ENCODE measurements around the gene PHACTR1. TPM values are rescaled to one million over a fixed set of nuclear protein-coding genes. Genes with fewer than 3 reads are reported as not detected.
A peak's percentile ranks its signal among the peaks of the same experiment; 100 is the strongest.

The PHACTR1 gene
- polyA plus RNA-seq, 1 experiment, result not detected

DNA sequence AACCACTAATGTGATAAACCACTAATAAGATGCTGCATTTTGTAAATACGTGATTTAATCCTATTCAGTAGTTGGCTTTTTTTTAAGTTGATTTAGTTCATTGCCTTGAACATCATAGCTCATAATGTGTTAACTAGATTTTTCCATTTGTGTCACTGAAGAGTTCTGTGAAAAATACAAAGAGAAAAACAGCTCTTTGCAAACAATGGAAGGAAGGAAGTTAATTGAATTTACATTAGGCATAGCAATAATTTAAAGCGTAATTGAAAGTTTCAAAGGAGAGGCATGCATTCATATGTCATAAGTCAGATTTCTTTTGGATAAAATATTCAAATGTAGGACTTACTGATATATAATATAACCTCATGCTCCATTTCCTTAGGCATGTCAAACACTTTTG lies 509.5 kb downstream of the PHACTR1 start:
- POLR2A ChIA-PET, result no interaction called here
- Histone ChIP-seq H3K27ac (ENCODE audit: low read depth, low read length) (no peak overlapping the region), H3K27me3 (ENCODE audit: control insufficient read depth, insufficient read depth, low read length) (no peaks in the 10 kb centered on the region), H3K4me3 (ENCODE audit: low read depth, low read length) (no peak overlapping the region), H3K9me3 (ENCODE audit: control insufficient read depth, insufficient read depth, low read length) (no peaks in the 10 kb centered on the region)
- TF ChIP-seq, protein P1, sequence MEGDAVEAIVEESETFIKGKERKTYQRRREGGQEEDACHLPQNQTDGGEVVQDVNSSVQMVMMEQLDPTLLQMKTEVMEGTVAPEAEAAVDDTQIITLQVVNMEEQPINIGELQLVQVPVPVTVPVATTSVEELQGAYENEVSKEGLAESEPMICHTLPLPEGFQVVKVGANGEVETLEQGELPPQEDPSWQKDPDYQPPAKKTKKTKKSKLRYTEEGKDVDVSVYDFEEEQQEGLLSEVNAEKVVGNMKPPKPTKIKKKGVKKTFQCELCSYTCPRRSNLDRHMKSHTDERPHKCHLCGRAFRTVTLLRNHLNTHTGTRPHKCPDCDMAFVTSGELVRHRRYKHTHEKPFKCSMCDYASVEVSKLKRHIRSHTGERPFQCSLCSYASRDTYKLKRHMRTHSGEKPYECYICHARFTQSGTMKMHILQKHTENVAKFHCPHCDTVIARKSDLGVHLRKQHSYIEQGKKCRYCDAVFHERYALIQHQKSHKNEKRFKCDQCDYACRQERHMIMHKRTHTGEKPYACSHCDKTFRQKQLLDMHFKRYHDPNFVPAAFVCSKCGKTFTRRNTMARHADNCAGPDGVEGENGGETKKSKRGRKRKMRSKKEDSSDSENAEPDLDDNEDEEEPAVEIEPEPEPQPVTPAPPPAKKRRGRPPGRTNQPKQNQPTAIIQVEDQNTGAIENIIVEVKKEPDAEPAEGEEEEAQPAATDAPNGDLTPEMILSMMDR (IDR thresholded peaks at IDR 0.05; ENCODE audit: low read depth, low read length), result no peak
- CTCF ChIA-PET, result no interaction called here
- DNase-seq (ENCODE audit: low read depth, low spot score), result no peak

DNA sequence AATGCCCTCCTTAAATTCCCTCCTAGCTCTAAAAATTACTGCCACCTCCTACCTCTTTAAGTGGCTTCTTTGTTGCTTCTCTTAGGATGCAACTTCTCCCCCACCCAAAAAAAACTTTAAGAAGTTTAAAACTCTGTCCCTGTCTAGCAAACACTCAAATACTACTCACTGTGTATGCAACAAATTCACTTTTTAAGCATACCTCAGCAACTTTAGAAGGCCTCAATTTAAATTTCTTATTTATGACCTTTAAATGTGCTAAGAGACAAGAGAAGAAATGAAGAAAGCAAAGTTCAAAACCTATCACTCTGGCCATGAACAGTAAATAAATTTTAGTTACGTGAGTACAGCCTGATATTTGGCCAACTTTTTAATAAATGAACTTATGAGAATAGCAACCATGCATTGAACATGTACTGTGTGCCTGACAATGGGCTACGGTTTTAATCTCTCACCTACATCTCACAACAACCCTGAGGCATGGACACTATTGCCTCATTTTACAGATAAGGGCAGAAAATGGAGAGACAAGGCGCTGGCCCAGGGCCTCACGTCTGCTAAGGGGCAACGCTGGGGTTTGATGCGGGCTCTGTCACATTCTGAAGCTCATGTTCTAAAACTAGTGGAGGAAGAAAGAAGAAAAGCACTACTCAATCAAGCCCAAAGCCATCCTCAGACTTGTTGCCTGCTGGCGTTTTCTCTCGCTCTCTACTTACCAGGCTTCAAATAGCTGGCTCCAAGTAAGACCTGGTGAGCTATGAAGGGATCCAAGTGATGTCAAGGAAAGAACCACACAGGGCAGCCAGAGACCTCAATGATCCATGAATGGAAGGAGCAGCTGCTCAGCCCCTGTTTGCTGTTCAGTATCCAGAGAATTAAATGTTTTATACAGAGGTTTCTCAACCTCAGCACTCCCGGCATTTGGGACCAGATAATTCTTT lies 512.0 kb downstream of the PHACTR1 start:
- H3K27ac ChIP-seq (ENCODE audit: low read depth, low read length), result no peak overlapping the region
- TF ChIP-seq, protein P1 (IDR thresholded peaks at IDR 0.05; ENCODE audit: low read depth, low read length), result no peak
- H3K9me3 ChIP-seq (ENCODE audit: control insufficient read depth, insufficient read depth, low read length), result no peaks in the 10 kb centered on the region
- POLR2A ChIA-PET, result interaction anchor here (1.1 kb wide), 1 partner anchor 100 kb away, joined by 3 read pairs; the partner anchor contains the start of gene TBC1D7
- no peak for DNase-seq (ENCODE audit: low read depth, low spot score)
- no peak overlapping the region for H3K4me3 ChIP-seq (ENCODE audit: low read depth, low read length)
- CTCF ChIA-PET, result no interaction called here
- H3K27me3 ChIP-seq (ENCODE audit: control insufficient read depth, insufficient read depth, low read length), result no peaks in the 10 kb centered on the region

DNA sequence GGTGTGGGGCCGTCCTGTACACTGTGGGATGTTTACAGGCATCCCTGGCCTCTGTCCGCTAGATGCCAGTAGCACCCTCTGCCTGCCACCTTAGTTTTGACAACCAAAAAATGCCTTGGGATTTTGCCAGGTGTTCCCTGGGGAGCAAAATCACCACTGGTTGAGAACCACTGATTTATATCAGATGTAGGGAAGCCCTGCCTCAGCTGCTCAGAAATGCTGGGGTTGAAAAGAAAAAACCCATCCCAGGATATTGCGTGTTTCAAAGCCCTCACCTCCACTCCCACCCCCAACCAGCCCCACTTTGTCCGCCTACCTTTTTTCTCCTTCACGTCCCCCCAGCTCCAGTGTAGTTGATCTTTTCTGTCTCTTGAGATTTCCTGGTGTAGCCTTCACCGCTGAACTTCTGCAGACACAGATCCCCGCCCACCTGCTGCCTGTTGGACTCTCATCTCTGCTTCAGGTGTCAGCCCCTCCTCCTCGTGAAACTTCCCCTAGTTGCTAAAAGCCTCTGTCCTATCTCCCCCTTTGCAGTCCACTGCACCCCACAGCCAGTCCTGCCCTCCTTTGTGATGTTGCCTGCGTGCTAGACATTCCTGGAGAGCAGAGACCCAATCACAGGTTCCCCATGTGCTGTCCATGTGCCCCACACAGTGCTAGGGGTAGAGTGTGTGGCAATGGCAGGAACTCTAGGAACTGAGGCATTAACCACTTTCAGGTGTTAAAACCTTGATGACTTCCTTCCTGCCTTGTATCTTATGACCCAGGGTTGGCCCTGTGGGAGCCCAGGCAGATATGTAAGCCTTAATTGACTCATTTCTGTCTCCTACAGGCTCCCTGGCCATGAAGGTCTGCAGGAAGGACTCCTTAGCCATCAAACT lies 512.9 kb downstream of the PHACTR1 start:
- TF ChIP-seq, protein P1 (IDR thresholded peaks at IDR 0.05; ENCODE audit: low read depth, low read length), result 0 out of 2 replicates have a peak, but pooled peaks have one; percentile 14
- Histone ChIP-seq H3K27ac (ENCODE audit: low read depth, low read length) (no peak overlapping the region), H3K9me3 (ENCODE audit: control insufficient read depth, insufficient read depth, low read length) (no peaks in the 10 kb centered on the region), H3K4me3 (ENCODE audit: low read depth, low read length) (no peak overlapping the region), H3K27me3 (ENCODE audit: control insufficient read depth, insufficient read depth, low read length) (no peaks in the 10 kb centered on the region)
- CTCF ChIA-PET, result interaction anchor here (0.6 kb wide), 1 partner anchor 11 kb away, joined by 3 read pairs; no protein-coding TSS in a partner anchor
- POLR2A ChIA-PET, result interaction anchor here (1.1 kb wide), 1 partner anchor 99 kb away, joined by 3 read pairs; the partner anchor contains the start of gene TBC1D7
- no peak for DNase-seq (ENCODE audit: low read depth, low spot score)

DNA sequence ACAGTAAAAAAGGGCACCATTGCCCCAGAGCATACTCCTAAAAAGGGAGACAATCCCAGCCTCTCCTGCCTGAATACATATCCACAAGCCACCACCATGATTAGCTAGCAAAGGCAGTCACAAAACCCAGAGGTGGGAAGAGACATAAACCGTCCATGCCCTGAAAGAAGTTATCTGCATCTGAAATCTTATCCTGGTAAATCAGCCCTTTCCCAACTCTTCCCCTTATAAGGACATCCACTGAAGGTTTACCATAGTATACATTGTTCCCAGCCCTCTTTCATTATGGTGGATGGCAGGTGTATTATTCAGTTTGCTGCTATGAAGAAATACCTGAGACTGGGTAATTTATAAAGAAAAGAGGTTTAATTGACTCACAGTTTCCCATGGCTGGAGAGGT lies 516.5 kb downstream of the PHACTR1 start:
- no peak for DNase-seq (ENCODE audit: low read depth, low spot score)
- TF ChIP-seq, protein P1 (IDR thresholded peaks at IDR 0.05; ENCODE audit: low read depth, low read length), result no peak
- CTCF ChIA-PET, result no interaction called here

More for the DNA sequence above, 516.5 kb downstream of the PHACTR1 start:
- no peaks in the 10 kb centered on the region for H3K9me3 ChIP-seq (ENCODE audit: control insufficient read depth, insufficient read depth, low read length)
- peaks cover 5% of the 10 kb centered on the region for H3K27me3 ChIP-seq (ENCODE audit: control insufficient read depth, insufficient read depth, low read length)
- H3K27ac ChIP-seq (ENCODE audit: low read depth, low read length), result no peak overlapping the region
- POLR2A ChIA-PET, result no interaction called here
- H3K4me3 ChIP-seq (ENCODE audit: low read depth, low read length), result no peak overlapping the region
